Measurements from ENCODE around the gene FNBP1. TPM values are rescaled to one million over a fixed set of nuclear protein-coding genes. Genes with fewer than 3 reads are reported as not detected.

FNBP1 gene
- total and polyA plus RNA-seq, 2 of the 13 experiments (the other 11 are each of a cell fraction or from before 2014, with no cell fraction given): 5.4 to 19.5 TPM

DNA sequence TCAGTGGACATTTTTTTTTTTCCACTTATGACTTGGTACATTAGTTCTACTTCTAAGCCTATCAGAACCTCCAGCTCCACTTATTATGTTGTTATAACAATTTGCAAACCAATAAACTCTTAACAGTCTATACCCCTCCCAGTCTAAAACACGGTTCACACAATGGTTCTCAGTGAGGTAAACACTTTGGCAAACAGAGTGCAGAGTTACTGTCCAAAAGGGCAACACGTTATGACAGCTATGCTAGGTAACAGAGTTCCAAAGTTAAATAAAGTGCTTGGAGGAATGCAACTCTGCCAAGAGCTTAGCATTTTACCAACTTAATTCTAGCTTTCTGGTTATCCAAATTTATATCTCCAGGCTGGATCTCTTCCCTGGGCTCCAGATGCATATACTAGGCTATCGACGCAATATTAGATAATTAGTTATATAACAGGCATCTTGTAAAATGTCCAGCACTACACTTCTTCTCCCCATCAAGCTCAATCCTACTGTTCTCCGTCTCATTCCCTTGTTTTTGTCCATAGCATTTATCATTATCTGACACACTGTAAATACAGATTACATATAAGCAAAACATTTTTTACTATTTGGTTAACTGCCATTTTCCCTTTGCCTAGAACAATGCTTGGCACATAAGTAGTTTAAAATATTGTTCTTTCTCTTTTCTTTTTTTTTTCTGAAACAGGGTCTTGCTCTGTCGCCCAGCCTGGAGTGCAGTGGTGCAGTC, 14.3 kb downstream of the FNBP1 start (continued):
- TF ChIP-seq BCLAF1 (IDR thresholded peaks at IDR 0.05) (no peak), RBFOX2 (IDR thresholded peaks at IDR 0.05; ENCODE audit: low read depth, low read length) (no peak), RARA (CRISPR knock-in tag; IDR thresholded peaks at IDR 0.05) (peak; percentile 42), CEBPG (CRISPR knock-in tag; IDR thresholded peaks at IDR 0.05) (peak; percentile 63), THRA (CRISPR knock-in tag; IDR thresholded peaks at IDR 0.05; ENCODE audit: borderline replicate concordance) (no peak), ZNF816 (CRISPR knock-in tag; IDR thresholded peaks at IDR 0.05; ENCODE audit: borderline replicate concordance) (no peak), NCOA2 (CRISPR knock-in tag; IDR thresholded peaks at IDR 0.05) (peak; percentile 45), FOXA1 (IDR thresholded peaks at IDR 0.05) (no peak), FOXA1 (CRISPR knock-in tag; IDR thresholded peaks at IDR 0.05) (peak; percentile 76), HNF4G (IDR thresholded peaks at IDR 0.05; ENCODE audit: borderline replicate concordance, low read depth, low read length) (peak; percentile 79; the same call in 1 of the 2 replicates), HNF4G (CRISPR knock-in tag; IDR thresholded peaks at IDR 0.05; ENCODE audit: borderline replicate concordance, low read depth) (no peak), RBM39 (IDR thresholded peaks at IDR 0.05; ENCODE audit: low read depth, low read length, poor library complexity, severe bottlenecking) (no peak), USF2 (IDR thresholded peaks at IDR 0.05; ENCODE audit: low read depth, low read length) (no peak), USF2 (CRISPR knock-in tag; IDR thresholded peaks at IDR 0.05; ENCODE audit: borderline replicate concordance) (no peak), PPARG (CRISPR knock-in tag; conservative IDR thresholded peaks at IDR 0.05) (no peak), CHD2 (IDR thresholded peaks at IDR 0.05; ENCODE audit: low read depth, low read length) (no peak), LCORL (IDR thresholded peaks at IDR 0.05) (no peak), LCORL (CRISPR knock-in tag; IDR thresholded peaks at IDR 0.05) (peak; percentile 50; the same call in 1 of the 2 replicates)
- TF ChIP-seq, protein P1, sequence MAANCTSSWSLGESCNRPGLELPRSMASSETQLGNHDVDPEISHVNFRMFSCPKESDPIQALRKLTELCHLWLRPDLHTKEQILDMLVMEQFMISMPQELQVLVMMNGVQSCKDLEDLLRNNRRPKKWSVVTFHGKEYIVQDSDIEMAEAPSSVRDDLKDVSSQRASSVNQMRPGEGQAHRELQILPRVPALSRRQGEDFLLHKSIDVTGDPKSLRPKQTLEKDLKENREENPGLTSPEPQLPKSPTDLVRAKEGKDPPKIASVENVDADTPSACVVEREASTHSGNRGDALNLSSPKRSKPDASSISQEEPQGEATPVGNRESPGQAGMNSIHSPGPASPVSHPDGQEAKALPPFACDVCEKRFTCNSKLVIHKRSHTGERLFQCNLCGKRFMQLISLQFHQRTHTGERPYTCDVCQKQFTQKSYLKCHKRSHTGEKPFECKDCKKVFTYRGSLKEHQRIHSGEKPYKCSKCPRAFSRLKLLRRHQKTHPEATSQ (CRISPR knock-in tag; IDR thresholded peaks at IDR 0.05; ENCODE audit: borderline replicate concordance): no peak
- TF ChIP-seq, protein P2, sequence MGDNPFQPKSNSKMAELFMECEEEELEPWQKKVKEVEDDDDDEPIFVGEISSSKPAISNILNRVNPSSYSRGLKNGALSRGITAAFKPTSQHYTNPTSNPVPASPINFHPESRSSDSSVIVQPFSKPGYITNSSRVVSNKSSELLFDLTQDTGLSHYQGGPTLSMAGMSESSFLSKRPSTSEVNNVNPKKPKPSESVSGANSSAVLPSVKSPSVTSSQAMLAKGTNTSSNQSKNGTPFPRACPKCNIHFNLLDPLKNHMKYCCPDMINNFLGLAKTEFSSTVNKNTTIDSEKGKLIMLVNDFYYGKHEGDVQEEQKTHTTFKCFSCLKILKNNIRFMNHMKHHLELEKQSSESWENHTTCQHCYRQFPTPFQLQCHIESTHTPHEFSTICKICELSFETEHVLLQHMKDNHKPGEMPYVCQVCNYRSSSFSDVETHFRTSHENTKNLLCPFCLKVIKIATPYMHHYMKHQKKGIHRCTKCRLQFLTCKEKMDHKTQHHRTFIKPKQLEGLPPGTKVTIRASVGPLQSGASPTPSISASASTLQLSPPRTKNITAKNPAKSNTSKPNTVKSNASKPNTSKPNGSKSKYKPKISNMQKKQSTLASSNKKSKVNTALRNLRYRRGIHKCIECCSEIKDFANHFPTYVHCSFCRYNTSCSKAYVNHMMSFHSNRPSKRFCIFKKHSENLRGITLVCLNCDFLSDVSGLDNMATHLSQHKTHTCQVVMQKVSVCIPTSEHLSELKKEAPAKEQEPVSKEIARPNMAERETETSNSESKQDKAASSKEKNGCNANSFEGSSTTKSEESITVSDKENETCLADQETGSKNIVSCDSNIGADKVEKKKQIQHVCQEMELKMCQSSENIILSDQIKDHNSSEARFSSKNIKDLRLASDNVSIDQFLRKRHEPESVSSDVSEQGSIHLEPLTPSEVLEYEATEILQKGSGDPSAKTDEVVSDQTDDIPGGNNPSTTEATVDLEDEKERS (CRISPR knock-in tag; IDR thresholded peaks at IDR 0.05): no peak
